K562 (cell line): Measurements from ENCODE around the gene NCOA1. TPM values are rescaled to one million over a fixed set of nuclear protein-coding genes. Genes with fewer than 3 reads are reported as not detected.

Experiments used
- ARHGAP35 ChIP-seq: fragments of 450-650 bp; IDR thresholded peaks from 2 replicates; pipeline ENCODE4 v1.6.1; 2018; ENCODE audit not compliant: partially characterized antibody
- CBFA2T2 ChIP-seq: fragments of 450-650 bp; conservative IDR thresholded peaks from 2 replicates; pipeline ENCODE4 v1.6.1; 2017; ENCODE audit warnings: mild to moderate bottlenecking
- ESRRA ChIP-seq: fragments of 450-650 bp; IDR thresholded peaks from 2 replicates; pipeline ENCODE4 v1.6.1; 2014; ENCODE audit warnings: low read depth, mild to moderate bottlenecking, moderate library complexity, borderline replicate concordance
- HDAC3 ChIP-seq: fragments of 450-650 bp; IDR thresholded peaks from 2 replicates; pipeline ENCODE4 v1.6.1; 2018; ENCODE audit warnings: borderline replicate concordance, mild to moderate bottlenecking, moderate library complexity; ENCODE audit not compliant: partially characterized antibody
- JUND ChIP-seq, 2 experiments: IDR thresholded peaks; 2 replicates in 1 of 2; 3 replicates in 1 of 2; pipeline ENCODE4 v1.6.1; 2011; ENCODE audit warnings: borderline replicate concordance in 2 of 2, low read depth in 2 of 2, low read length in 2 of 2, improper control_type of control experiment in 1 of 2, missing biosample characterization in 1 of 2, missing genetic modification characterization in 1 of 2, missing genetic modification reagents in 1 of 2
- KLF13 ChIP-seq: fragments of 450-650 bp; IDR thresholded peaks from 2 replicates; pipeline ENCODE4 v1.6.1; 2016; ENCODE audit warnings: missing genetic modification characterization, low read depth, mild to moderate bottlenecking, missing compliant biosample characterization, moderate library complexity, borderline replicate concordance
- MCM5 ChIP-seq: fragments of 450-650 bp; IDR thresholded peaks from 2 replicates; pipeline ENCODE4 v1.6.1; 2016; ENCODE audit warnings: low read depth
- MNT ChIP-seq, 2 experiments: fragments of 450-650 bp; conservative IDR thresholded peaks; 2 replicates each; pipeline ENCODE4 v1.6.1; 2017; ENCODE audit warnings: mild to moderate bottlenecking in 2 of 2, moderate library complexity in 2 of 2
- POLR2H ChIP-seq: IDR thresholded peaks from 2 replicates; pipeline ENCODE4 v1.6.1; 2016; ENCODE audit warnings: missing genetic modification characterization, low read depth, mild to moderate bottlenecking, control low read depth, missing compliant biosample characterization, moderate library complexity
- PTBP1 ChIP-seq: fragments of 200-400 bp; formaldehyde crosslinking; IDR thresholded peaks from 2 replicates; pipeline ENCODE4 v1.6.1; 2017; ENCODE audit warnings: low read depth, low read length
- SMARCC2 ChIP-seq: fragments of 450-650 bp; IDR thresholded peaks from 2 replicates; pipeline ENCODE4 v1.6.1; 2017; ENCODE audit warnings: antibody characterized with exemption, moderate library complexity, mild to moderate bottlenecking, low read depth
- TAF1 ChIP-seq: IDR thresholded peaks from 2 replicates; pipeline ENCODE4 v1.6.1; 2011; ENCODE audit warnings: mild to moderate bottlenecking, low read length, moderate library complexity; ENCODE audit not compliant: insufficient read depth, control insufficient read depth, severe bottlenecking; ENCODE audit errors: extremely low read depth
- TBL1XR1 ChIP-seq, 2 experiments: IDR thresholded peaks; 2 replicates each; pipeline ENCODE4 v1.6.1; 2012; ENCODE audit warnings: improper control_type of control experiment in 2 of 2, low read length in 2 of 2, mild to moderate bottlenecking in 1 of 2
- ZBTB17 ChIP-seq: fragments of 450-650 bp; formaldehyde crosslinking; IDR thresholded peaks from 2 replicates; pipeline ENCODE4 v1.4.0; 2020; ENCODE audit warnings: mild to moderate bottlenecking
- ZNF316 ChIP-seq: fragments of 450-650 bp; IDR thresholded peaks from 2 replicates; pipeline ENCODE4 v1.6.1; 2016
- ZNF518B ChIP-seq: fragments of 250-450 bp; sonication (Bioruptor Pico); IDR thresholded peaks from 2 replicates; pipeline ENCODE4 v1.5.0; 2021; ENCODE audit warnings: mild to moderate bottlenecking, moderate library complexity
- ZNF699 ChIP-seq: fragments of 250-450 bp; sonication (Bioruptor Pico); IDR thresholded peaks from 2 replicates; pipeline ENCODE4 v1.8.0; 2021; ENCODE audit warnings: mild to moderate bottlenecking, moderate library complexity; ENCODE audit not compliant: insufficient replicate concordance
- polyA plus RNA-seq, 8 experiments: library from polyadenylated mRNA; depleted of rRNA in 4 of 8; stranded (reverse) in 5 of 8; unstranded in 3 of 8; fragments of >200 nt; fragmentation: Nextera tagmentation in 2 of 8; fragmentation: Illumina TruSeq in 1 of 8; extraction: Ambion mirVana in 2 of 8; extraction: Trizol in 1 of 8; gene quantifications; 2 replicates each; pipeline versions ENCODE4 v1.2.1 to v1.2.3, GENCODE V29; 2011 to 2014; ENCODE audit warnings: inconsistent platforms in 1 of 8, missing spikeins in 1 of 8
- total RNA-seq, 7 experiments: library from RNA; depleted of rRNA in 6 of 7; stranded (reverse); fragments of >200 nt in 6 of 7; fragmentation: Illumina TruSeq in 2 of 7; extraction: Trizol in 2 of 7; gene quantifications; 2 replicates each; pipeline versions ENCODE4 v1.2.1 to v1.2.3, GENCODE V29; 2011 to 2021; ENCODE audit warnings: low replicate concordance in 1 of 7
- TF ChIP-seq, protein P1 (sequence below): sonication (generic); formaldehyde crosslinking; IDR thresholded peaks from 2 replicates; pipeline ENCODE4 v1.8.1; 2023; ENCODE audit warnings: mild to moderate bottlenecking, missing genetic modification reagents
- TF ChIP-seq, protein P2 (sequence below), 2 experiments: fragments of 200-800 bp in 1 of 2; sonication (Bioruptor generic) in 1 of 2; sonication (generic) in 1 of 2; formaldehyde crosslinking in 1 of 2; IDR thresholded peaks in 1 of 2; conservative IDR thresholded peaks in 1 of 2; 2 replicates each; pipeline versions ENCODE4 v1.5.0 to v1.6.1; 2016 to 2020; ENCODE audit warnings: missing compliant biosample characterization in 1 of 2, missing genetic modification characterization in 1 of 2, missing genetic modification reagents in 1 of 2

The NCOA1 gene
- total and polyA plus RNA-seq, 9 of the 15 experiments (the other 6 are each of a cell fraction or from before 2014, with no cell fraction given) = 4.9 to 25.7 (median 17.0) TPM

DNA sequence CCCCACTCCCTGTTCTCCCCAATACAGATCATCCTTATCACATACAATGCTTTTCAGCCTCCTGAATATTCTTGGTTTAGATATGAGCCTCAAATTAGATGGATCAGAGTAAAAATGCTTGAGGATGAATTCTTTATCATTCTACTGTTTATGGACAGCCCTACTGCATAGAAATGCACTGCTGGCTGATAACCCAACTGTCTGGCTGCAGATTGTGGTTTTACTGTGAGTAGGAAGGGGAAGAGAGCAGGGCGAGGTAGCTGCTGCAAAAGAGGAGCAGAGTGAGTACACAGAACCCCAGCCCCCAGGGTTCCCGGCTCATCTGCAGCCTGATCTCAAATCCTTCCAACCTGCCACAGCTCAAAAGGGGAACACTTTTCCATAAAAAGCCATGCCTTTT lies 29.4 kb upstream of the NCOA1 start (continued):
- TF ChIP-seq, protein P1, sequence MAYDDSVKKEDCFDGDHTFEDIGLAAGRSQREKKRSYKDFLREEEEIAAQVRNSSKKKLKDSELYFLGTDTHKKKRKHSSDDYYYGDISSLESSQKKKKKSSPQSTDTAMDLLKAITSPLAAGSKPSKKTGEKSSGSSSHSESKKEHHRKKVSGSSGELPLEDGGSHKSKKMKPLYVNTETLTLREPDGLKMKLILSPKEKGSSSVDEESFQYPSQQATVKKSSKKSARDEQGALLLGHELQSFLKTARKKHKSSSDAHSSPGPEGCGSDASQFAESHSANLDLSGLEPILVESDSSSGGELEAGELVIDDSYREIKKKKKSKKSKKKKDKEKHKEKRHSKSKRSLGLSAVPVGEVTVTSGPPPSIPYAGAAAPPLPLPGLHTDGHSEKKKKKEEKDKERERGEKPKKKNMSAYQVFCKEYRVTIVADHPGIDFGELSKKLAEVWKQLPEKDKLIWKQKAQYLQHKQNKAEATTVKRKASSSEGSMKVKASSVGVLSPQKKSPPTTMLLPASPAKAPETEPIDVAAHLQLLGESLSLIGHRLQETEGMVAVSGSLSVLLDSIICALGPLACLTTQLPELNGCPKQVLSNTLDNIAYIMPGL = no peak
- no peak for TF ChIP-seq SMARCC2
- TF ChIP-seq PTBP1 = no peak
- peak in 1 of 2 experiments; percentile 73; a peak in 2 of 4 replicates for TF ChIP-seq TBL1XR1 (IDR thresholded peaks at IDR 0.05; ENCODE audit: low read length in 2 of 2)
- TF ChIP-seq HDAC3 = peak; percentile 13
- no peak for TF ChIP-seq POLR2H (tag)
- no peak for TF ChIP-seq ZNF699 (CRISPR knock-in tag)
- peak; percentile 82 for TF ChIP-seq CBFA2T2
- peak in 1 of 2 experiments; percentile 24; a peak in 1 of 4 replicates for TF ChIP-seq MNT (conservative IDR thresholded peaks at IDR 0.05)
- peak; percentile 29 for TF ChIP-seq TAF1
- TF ChIP-seq ARHGAP35 = no peak
- TF ChIP-seq JUND (IDR thresholded peaks at IDR 0.05; ENCODE audit: borderline replicate concordance, low read depth, low read length) = peak; percentile 72
- TF ChIP-seq JUND (tag; IDR thresholded peaks at IDR 0.05; ENCODE audit: borderline replicate concordance, low read depth, low read length) = peak; percentile 60; the same call in 1 of the 3 replicates
- TF ChIP-seq KLF13 (tag) = no peak
- TF ChIP-seq ZNF316 = no peak
- TF ChIP-seq, protein P2, sequence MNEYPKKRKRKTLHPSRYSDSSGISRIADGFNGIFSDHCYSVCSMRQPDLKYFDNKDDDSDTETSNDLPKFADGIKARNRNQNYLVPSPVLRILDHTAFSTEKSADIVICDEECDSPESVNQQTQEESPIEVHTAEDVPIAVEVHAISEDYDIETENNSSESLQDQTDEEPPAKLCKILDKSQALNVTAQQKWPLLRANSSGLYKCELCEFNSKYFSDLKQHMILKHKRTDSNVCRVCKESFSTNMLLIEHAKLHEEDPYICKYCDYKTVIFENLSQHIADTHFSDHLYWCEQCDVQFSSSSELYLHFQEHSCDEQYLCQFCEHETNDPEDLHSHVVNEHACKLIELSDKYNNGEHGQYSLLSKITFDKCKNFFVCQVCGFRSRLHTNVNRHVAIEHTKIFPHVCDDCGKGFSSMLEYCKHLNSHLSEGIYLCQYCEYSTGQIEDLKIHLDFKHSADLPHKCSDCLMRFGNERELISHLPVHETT (CRISPR knock-in tag; conservative IDR thresholded peaks at IDR 0.05 in 1 of 2, IDR thresholded peaks at IDR 0.05 in 1 of 2) = 0 out of 4 replicates have a peak, but pooled peaks of 1 of the 2 experiments have one; percentile 47
- TF ChIP-seq ZNF518B = no peak
- TF ChIP-seq MCM5 = no peak
- peak; percentile 38; the same call in 1 of the 2 replicates for TF ChIP-seq ZBTB17 (CRISPR knock-in tag)
- TF ChIP-seq ESRRA = peak; percentile 76; the same call in 1 of the 2 replicates
